ENCODE data around the gene AK8.
"Not testable (repeated sequence)": the region's sequence is repeated elsewhere in the genome, so short reads cannot be mapped to it uniquely, and the experiment has no call there.

Gene AK8

GRCh38 chr9:132742821-132743311 lies 135.2 kb downstream of the AK8 start:
- DNase-seq (ENCODE audit: low spot score), result peak; percentile 13

GRCh38 chr9:132740526-132741309 lies 137.4 kb downstream of the AK8 start:
- DNase-seq (ENCODE audit: low spot score), result no peak

GRCh38 chr9:132739710-132740310 lies 138.3 kb downstream of the AK8 start:
- no peak for DNase-seq (ENCODE audit: low spot score)

- DNase-seq (ENCODE audit: low spot score), result no peak
Observed at GRCh38 chr9:132733260-132733815, 144.7 kb downstream of the AK8 start.

- DNase-seq (ENCODE audit: low spot score), result no peak
Observed at GRCh38 chr9:132732326-132733259, 145.5 kb downstream of the AK8 start.

GRCh38 chr9:132731230-132731629 lies 146.9 kb downstream of the AK8 start:
- DNase-seq (ENCODE audit: low spot score), result no peak

- DNase-seq (ENCODE audit: low spot score), result no peak
Observed at GRCh38 chr9:132730054-132731033, 147.7 kb downstream of the AK8 start.

- no peak for DNase-seq (ENCODE audit: low spot score)
Observed at GRCh38 chr9:132729235-132729890, 148.7 kb downstream of the AK8 start.

GRCh38 chr9:132728497-132728896 lies 149.6 kb downstream of the AK8 start:
- no peak for DNase-seq (ENCODE audit: low spot score)

GRCh38 chr9:132728071-132728470 lies 150.0 kb downstream of the AK8 start:
- no peak for DNase-seq (ENCODE audit: low spot score)

GRCh38 chr9:132726576-132727130 lies 151.4 kb downstream of the AK8 start:
- no peak for DNase-seq (ENCODE audit: low spot score)

GRCh38 chr9:132725306-132725705 lies 152.8 kb downstream of the AK8 start:
- DNase-seq (ENCODE audit: low spot score), result no peak

GRCh38 chr9:132723809-132724208 lies 154.3 kb downstream of the AK8 start:
- DNase-seq (ENCODE audit: low spot score), result no peak

- DNase-seq (ENCODE audit: low spot score), result no peak
Observed at GRCh38 chr9:132722564-132723065, 155.5 kb downstream of the AK8 start.

GRCh38 chr9:132721661-132722060 lies 156.4 kb downstream of the AK8 start:
- no peak for DNase-seq (ENCODE audit: low spot score)

GRCh38 chr9:132718381-132718928 lies 159.6 kb downstream of the AK8 start:
- DNase-seq (ENCODE audit: low spot score), result not testable (repeated sequence)

GRCh38 chr9:132717326-132717945 lies 160.6 kb downstream of the AK8 start:
- DNase-seq (ENCODE audit: low spot score), result no peak

GRCh38 chr9:132716007-132716406 lies 162.1 kb downstream of the AK8 start:
- no peak for DNase-seq (ENCODE audit: low spot score)

GRCh38 chr9:132712753-132713152 lies 165.3 kb downstream of the AK8 start:
- DNase-seq (ENCODE audit: low spot score), result no peak

All from NAMALWA (cell line).